Ectodermal cell (in vitro differentiated cells): ENCODE data around the gene LRRK1.

ENCODE experiments used
- H3K27ac ChIP-seq: 2 replicates; pipeline ENCODE4 v1.7.0; 2013; ENCODE audit warnings: mild to moderate bottlenecking, low read depth, low read length; ENCODE audit not compliant: insufficient read depth, poor library complexity, severe bottlenecking
- H3K27me3 ChIP-seq: 2 replicates; pipeline ENCODE4 v1.7.0; 2013; ENCODE audit warnings: mild to moderate bottlenecking, low read length; ENCODE audit not compliant: insufficient read depth, control insufficient read depth, poor library complexity, severe bottlenecking
- H3K36me3 ChIP-seq: one replicate; pipeline ENCODE4 v1.7.0; 2013; ENCODE audit warnings: low read length; ENCODE audit not compliant: control insufficient read depth, insufficient read depth
- H3K4me1 ChIP-seq: one replicate; pipeline ENCODE4 v1.7.0; 2013; ENCODE audit warnings: low read length; ENCODE audit not compliant: control insufficient read depth, insufficient read depth
- H3K4me3 ChIP-seq: 2 replicates; pipeline ENCODE4 v1.7.0; 2013; ENCODE audit warnings: low read depth, low read length, control low read depth; ENCODE audit not compliant: insufficient read depth
- H3K9me3 ChIP-seq: 2 replicates; pipeline ENCODE4 v1.7.0; 2013; ENCODE audit warnings: mild to moderate bottlenecking, low read length, moderate library complexity; ENCODE audit not compliant: control insufficient read depth
- WGBS, 2 experiments: methylation state at CpG; one replicate each; pipeline ENCODE4 v1.1.7; 2013; ENCODE audit warnings: missing lambda C conversion rate in 2 of 2; 5-methylcytosine and 5-hydroxymethylcytosine counted together

Gene LRRK1

GRCh38 chr15:100890850-100891249 is 28.3 kb upstream of the LRRK1 start:
- Histone ChIP-seq H3K27ac (no peak overlapping the region), H3K9me3 (no peaks in the 10 kb centered on the region), H3K4me1 (peaks cover 9% of the 10 kb centered on the region), H3K36me3 (no peaks in the 10 kb centered on the region), H3K4me3 (no peak overlapping the region), H3K27me3 (no peaks in the 10 kb centered on the region)
- 94 to 98% methylated on average over 6 of the region's 6 CpGs for WGBS, 2 experiments

DNA sequence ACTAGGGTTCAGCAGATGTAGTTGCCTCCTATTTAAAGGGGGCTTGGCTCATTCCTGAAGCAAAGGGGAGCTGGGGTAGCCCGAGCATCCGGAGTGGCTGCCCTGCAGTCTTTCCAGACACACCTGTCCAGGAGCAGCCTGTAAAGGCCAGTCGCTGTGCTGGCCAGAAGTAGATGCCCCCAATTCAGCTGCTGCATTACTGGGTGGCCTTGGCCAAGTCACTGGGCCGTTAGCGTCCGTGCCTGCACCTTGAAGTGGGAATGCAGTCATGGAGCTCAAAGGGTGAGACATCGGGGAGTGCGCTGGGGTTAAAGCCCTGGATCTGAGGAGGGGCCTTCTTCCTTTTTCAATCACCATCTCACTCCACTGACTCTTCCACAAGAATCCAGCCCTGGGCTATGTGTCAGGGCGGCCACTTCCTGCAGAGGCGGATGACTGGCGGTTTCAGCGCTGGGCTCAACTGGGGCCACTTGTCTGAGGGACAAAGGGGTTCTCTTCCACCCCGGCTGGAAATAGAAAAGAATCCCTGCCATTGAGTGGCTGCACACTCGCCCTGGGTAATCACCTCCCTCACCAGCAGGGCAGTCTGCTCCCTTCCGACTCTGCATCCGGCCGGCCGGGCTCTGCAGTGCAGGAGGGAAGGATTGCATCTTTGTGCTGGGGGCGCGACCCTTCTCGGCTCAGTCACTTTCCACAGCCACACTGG is 27.7 kb upstream of the LRRK1 start:
- H3K9me3 ChIP-seq = no peaks in the 10 kb centered on the region
- H3K4me1 ChIP-seq = peaks cover 9% of the 10 kb centered on the region
- no peaks in the 10 kb centered on the region for H3K36me3 ChIP-seq
- no peaks in the 10 kb centered on the region for H3K27me3 ChIP-seq
- H3K27ac ChIP-seq = peak overlapping the region; percentile 1
- no peak overlapping the region for H3K4me3 ChIP-seq
- WGBS, 2 experiments = 64 to 65% methylated on average over 21 of the region's 21 CpGs

GRCh38 chr15:100892013-100892355 is 27.2 kb upstream of the LRRK1 start:
- 72 to 80% methylated on average over 6 of the region's 6 CpGs for WGBS, 2 experiments
- H3K4me1 ChIP-seq = peaks cover 9% of the 10 kb centered on the region
- no peaks in the 10 kb centered on the region for H3K36me3 ChIP-seq
- H3K4me3 ChIP-seq = no peak overlapping the region
- peak overlapping the region; percentile 1 for H3K27ac ChIP-seq
- H3K9me3 ChIP-seq = no peaks in the 10 kb centered on the region
- H3K27me3 ChIP-seq = no peaks in the 10 kb centered on the region

DNA sequence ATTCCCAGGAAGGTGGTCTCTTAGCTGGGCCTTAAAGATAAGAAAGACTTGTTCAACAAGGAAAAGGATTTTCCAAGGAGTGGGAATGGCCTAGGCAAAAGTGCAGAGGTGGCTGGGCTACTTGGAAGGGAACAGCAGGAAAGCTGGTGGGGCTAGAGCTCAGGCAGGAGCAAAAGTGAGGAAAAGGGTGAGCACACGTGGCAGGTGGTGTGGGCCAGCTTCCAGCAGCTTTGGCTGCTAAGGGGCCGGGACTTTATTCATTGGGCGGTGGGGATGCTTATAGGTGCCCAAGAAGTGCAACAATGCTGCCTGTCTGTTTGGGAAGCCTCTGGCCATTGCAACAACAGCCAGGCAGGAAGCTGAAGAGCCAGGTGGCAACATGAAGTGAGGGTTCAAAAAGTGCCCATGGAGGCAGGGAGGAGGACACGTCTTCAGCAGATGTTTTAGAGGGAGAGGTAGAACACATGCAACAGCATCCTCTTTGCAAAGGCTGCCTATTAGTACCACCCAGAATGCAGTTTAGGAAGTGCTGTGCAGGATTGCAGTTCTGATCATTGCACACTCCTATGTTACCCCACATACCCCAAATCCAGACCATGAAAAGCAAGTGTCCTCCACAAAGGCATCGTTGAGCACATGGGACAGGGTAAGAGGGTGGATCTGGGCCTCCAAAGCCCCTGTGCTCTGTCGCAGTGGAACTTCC is 25.7 kb upstream of the LRRK1 start:
- H3K27me3 ChIP-seq = no peaks in the 10 kb centered on the region
- no peaks in the 10 kb centered on the region for H3K36me3 ChIP-seq
- 94 to 95% methylated on average over 6 of the region's 6 CpGs for WGBS, 2 experiments
- H3K4me1 ChIP-seq = peaks cover 9% of the 10 kb centered on the region
- no peaks in the 10 kb centered on the region for H3K9me3 ChIP-seq
- no peak overlapping the region for H3K27ac ChIP-seq
- H3K4me3 ChIP-seq = no peak overlapping the region

DNA sequence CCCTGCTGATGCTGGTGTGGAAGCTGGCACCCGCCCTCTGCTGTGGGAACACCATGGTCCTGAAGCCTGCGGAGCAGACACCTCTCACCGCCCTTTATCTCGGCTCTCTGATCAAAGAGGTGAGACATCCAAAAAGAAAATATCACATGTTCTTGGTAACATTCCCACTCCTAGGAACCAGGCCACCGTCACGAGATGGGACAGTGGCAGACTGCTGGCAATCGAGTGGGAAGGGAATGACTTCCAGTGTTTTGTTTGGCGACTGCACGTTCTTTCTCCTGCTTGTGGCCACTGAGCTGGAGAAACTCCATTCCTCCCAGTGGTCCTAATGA is 25.2 kb upstream of the LRRK1 start:
- no peaks in the 10 kb centered on the region for H3K36me3 ChIP-seq
- no peak overlapping the region for H3K27ac ChIP-seq
- H3K4me1 ChIP-seq = peaks cover 9% of the 10 kb centered on the region
- WGBS, 2 experiments = 95 to 96% methylated on average over 9 of the region's 9 CpGs
- H3K9me3 ChIP-seq = no peaks in the 10 kb centered on the region
- H3K4me3 ChIP-seq = no peak overlapping the region
- no peaks in the 10 kb centered on the region for H3K27me3 ChIP-seq

DNA sequence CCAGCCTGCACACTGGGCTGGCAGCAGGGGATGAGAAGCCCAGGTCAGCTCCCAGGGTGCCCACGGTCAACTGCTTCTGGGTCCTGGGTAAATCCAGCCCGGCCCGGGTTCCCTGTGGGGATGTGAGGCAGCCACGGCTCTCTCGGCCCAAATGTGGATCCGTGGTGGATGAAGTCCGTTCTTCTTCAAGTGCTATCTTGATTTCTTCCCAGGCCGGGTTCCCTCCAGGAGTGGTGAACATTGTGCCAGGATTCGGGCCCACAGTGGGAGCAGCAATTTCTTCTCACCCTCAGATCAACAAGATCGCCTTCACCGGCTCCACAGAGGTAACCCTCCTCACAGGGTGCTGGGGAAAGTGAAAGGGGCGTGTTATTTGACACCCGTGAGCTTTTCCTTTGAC is 23.4 kb upstream of the LRRK1 start:
- Histone ChIP-seq H3K4me3 (no peak overlapping the region), H3K27ac (no peak overlapping the region), H3K27me3 (no peaks in the 10 kb centered on the region), H3K9me3 (no peaks in the 10 kb centered on the region), H3K4me1 (peaks cover 12% of the 10 kb centered on the region), H3K36me3 (no peaks in the 10 kb centered on the region)
- 95 to 96% methylated on average over 11 of the region's 13 CpGs for WGBS, 2 experiments

GRCh38 chr15:100897221-100898151 is 21.7 kb upstream of the LRRK1 start:
- Histone ChIP-seq H3K27me3 (no peaks in the 10 kb centered on the region), H3K4me3 (no peak overlapping the region), H3K36me3 (no peaks in the 10 kb centered on the region), H3K27ac (no peak overlapping the region), H3K9me3 (no peaks in the 10 kb centered on the region), H3K4me1 (peaks cover 12% of the 10 kb centered on the region)
- WGBS, 2 experiments = 93 to 94% methylated on average over 26 of the region's 26 CpGs

- no peaks in the 10 kb centered on the region for H3K27me3 ChIP-seq
- H3K9me3 ChIP-seq = no peaks in the 10 kb centered on the region
- no peaks in the 10 kb centered on the region for H3K36me3 ChIP-seq
- no peak overlapping the region for H3K4me3 ChIP-seq
- H3K4me1 ChIP-seq = peaks cover 12% of the 10 kb centered on the region
- no peak overlapping the region for H3K27ac ChIP-seq
- 92 to 93% methylated on average over 9 of the region's 9 CpGs for WGBS, 2 experiments
These were observed 21.0 kb upstream of the LRRK1 start for GRCh38 chr15:100898152-100898490.

- Histone ChIP-seq H3K36me3 (no peaks in the 10 kb centered on the region), H3K9me3 (no peaks in the 10 kb centered on the region), H3K27me3 (no peaks in the 10 kb centered on the region), H3K4me3 (no peak overlapping the region), H3K4me1 (peaks cover 12% of the 10 kb centered on the region), H3K27ac (no peak overlapping the region)
- WGBS, 2 experiments = 91 to 93% methylated on average over 11 of the region's 11 CpGs
These were observed 20.3 kb upstream of the LRRK1 start for GRCh38 chr15:100898661-100899462.
